ENCODE results near the gene ALDH3B2. TPM values are rescaled to one million over a fixed set of nuclear protein-coding genes. Genes with fewer than 3 reads are reported as not detected.

The ALDH3B2 gene
- total and polyA plus RNA-seq, 2 of the 8 experiments (the other 6 are each of a cell fraction or from before 2014, with no cell fraction given), result not detected

DNA sequence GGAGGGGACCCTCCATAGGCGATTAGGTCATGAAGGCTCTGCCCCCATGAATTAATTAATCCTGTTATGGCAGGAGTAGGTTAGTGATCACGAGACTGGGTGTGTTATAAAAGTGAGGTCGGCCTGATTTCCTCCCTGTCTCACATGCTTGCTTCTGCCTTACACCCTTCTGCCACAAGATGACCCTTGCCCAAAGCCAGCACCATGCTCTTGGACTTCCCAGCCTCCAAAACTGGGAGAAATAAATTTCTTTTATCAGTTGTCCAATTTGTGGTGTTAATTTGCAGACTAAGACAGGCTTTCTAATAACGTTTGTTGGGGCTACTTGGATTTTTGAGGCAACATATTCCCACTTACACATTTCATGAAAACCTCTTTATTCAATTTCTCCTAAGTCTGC, 23.4 kb upstream of the ALDH3B2 start:
- H3K27me3 ChIP-seq (replicated peaks in 1 of 4; ENCODE audit: control insufficient read depth in 3 of 4, extremely low read depth in 1 of 4, insufficient read depth in 3 of 4, low read length in 3 of 4), result no peaks in the 10 kb centered on the region; a peak in 2 of 7 replicates
- no peaks in the 10 kb centered on the region for H3K36me3 ChIP-seq (ENCODE audit: control insufficient read depth in 2 of 4, insufficient read depth in 4 of 4, low read length in 3 of 4)
- H4K91ac ChIP-seq (replicated peaks; ENCODE audit: insufficient read length, low read length), result no peak overlapping the region
- H2AFZ ChIP-seq (ENCODE audit: low read length), result no peak overlapping the region
- CTCF ChIA-PET (ENCODE audit: partially characterized antibody), result interaction anchor here (0.6 to 5.7 kb wide), 9 partner anchors 11 to 83 kb away, joined by 3 to 38 read pairs (median 4); partner anchors contain the start of gene ACY3
- H3K4me1 ChIP-seq (replicated peaks in 1 of 4; ENCODE audit: control insufficient read depth in 3 of 4, insufficient read depth in 4 of 4, low read length in 3 of 4), result no peaks in the 10 kb centered on the region
- H4K5ac ChIP-seq (ENCODE audit: insufficient read length, low read depth, low read length), result no peak overlapping the region
- H3K79me1 ChIP-seq (ENCODE audit: low read depth, low read length), result no peaks in the 10 kb centered on the region
- FAIRE-seq (no peak), DNase-seq (ENCODE audit: low read depth in 1 of 2, low spot score in 2 of 2) (no peak)
- no peaks in the 10 kb centered on the region for H3K23me2 ChIP-seq (ENCODE audit: low read depth, low read length)
- no peak overlapping the region for H2BK20ac ChIP-seq (ENCODE audit: low read length)
- no peak overlapping the region for H3K9ac ChIP-seq (replicated peaks in 1 of 4; ENCODE audit: extremely low read depth in 1 of 4, low read depth in 3 of 4, low read length in 3 of 4)
- H3K14ac ChIP-seq (ENCODE audit: insufficient read length), result no peak overlapping the region
- H3K79me2 ChIP-seq (ENCODE audit: control insufficient read depth in 1 of 2, insufficient read depth in 2 of 2, low read length in 2 of 2), result no peaks in the 10 kb centered on the region
- H3K56ac ChIP-seq (replicated peaks; ENCODE audit: insufficient read length, low read depth, low read length), result no peak overlapping the region
- no peak overlapping the region for H2BK12ac ChIP-seq (ENCODE audit: low read depth, low read length)
- no peak overlapping the region for H2BK5ac ChIP-seq (ENCODE audit: low read depth, low read length)
- peaks cover 3 to 6% of the 10 kb centered on the region in 2 experiments; a peak in 3 of 4 replicates for H3K9me3 ChIP-seq (ENCODE audit: insufficient read depth in 2 of 2, low read depth in 1 of 2, low read length in 1 of 2)
- no peak overlapping the region for H3K4ac ChIP-seq (replicated peaks; ENCODE audit: insufficient read length, low read depth, low read length)
- H3K4me2 ChIP-seq (ENCODE audit: insufficient read depth in 1 of 2, low read depth in 2 of 2, low read length in 2 of 2), result no peak overlapping the region
- 84% methylated on average over 4 of the region's 4 CpGs; no CpG with 5 or more reads in 1 of the 2 experiments for WGBS, 2 experiments (ENCODE audit: extremely low coverage in 1 of 2, insufficient coverage in 1 of 2, insufficient read length in 1 of 2, insufficient replicate concordance in 2 of 2, low coverage in 1 of 2, low lambda C conversion rate in 2 of 2, missing lambda C conversion rate in 1 of 2)
- no peaks in the 10 kb centered on the region for H4K20me1 ChIP-seq (replicated peaks in 1 of 2; ENCODE audit: control insufficient read depth in 1 of 2, insufficient read depth in 2 of 2, low read length in 2 of 2)
- H4K8ac ChIP-seq (ENCODE audit: extremely low read depth, insufficient read depth, low read length), result no peak overlapping the region
- H2AK5ac ChIP-seq (ENCODE audit: low read depth, low read length), result no peak overlapping the region
- TF ChIP-seq RXRA (IDR thresholded peaks at IDR 0.05; ENCODE audit: insufficient read depth, low read depth, low read length) (no peak), EGR1 (IDR thresholded peaks at IDR 0.05; ENCODE audit: borderline replicate concordance, low read depth, low read length) (no peak), TAF1 (IDR thresholded peaks at IDR 0.05; ENCODE audit: low read depth, low read length) (no peak), NRF1 (IDR thresholded peaks at IDR 0.05; ENCODE audit: low read depth, low read length) (no peak), YY1 (IDR thresholded peaks at IDR 0.05; ENCODE audit: low read depth, low read length) (no peak), TAF7 (optimal IDR thresholded peaks at IDR 0.05; ENCODE audit: borderline replicate concordance, low read depth, low read length) (no peak), BCL11A (IDR thresholded peaks at IDR 0.05; ENCODE audit: low read depth in 2 of 2, low read length in 2 of 2) (no peak), SAP30 (IDR thresholded peaks at IDR 0.05; ENCODE audit: insufficient read depth, insufficient replicate concordance, low read length) (no peak), CHD1 (IDR thresholded peaks at IDR 0.05; ENCODE audit: low read depth, low read length) (no peak)
- TF ChIP-seq, protein P1, sequence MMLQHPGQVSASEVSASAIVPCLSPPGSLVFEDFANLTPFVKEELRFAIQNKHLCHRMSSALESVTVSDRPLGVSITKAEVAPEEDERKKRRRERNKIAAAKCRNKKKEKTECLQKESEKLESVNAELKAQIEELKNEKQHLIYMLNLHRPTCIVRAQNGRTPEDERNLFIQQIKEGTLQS (IDR thresholded peaks at IDR 0.05; ENCODE audit: insufficient read depth, low read depth, low read length), result no peak
- H3K18ac ChIP-seq (ENCODE audit: extremely low read depth, low read length), result no peak overlapping the region
- POLR2A ChIA-PET (ENCODE audit: partially characterized antibody), result no interaction called here
- no peak overlapping the region; the same call in 1 of the 2 replicates for H2BK15ac ChIP-seq (ENCODE audit: low read length)
- no peak overlapping the region for H2BK120ac ChIP-seq (replicated peaks; ENCODE audit: low read depth, low read length)
- no peak overlapping the region for H3K23ac ChIP-seq (ENCODE audit: insufficient read length)
- H3K4me3 ChIP-seq (ENCODE audit: extremely low read depth in 1 of 4, insufficient read depth in 2 of 4, low read depth in 3 of 4, low read length in 4 of 4), result no peak overlapping the region
- H3K27ac ChIP-seq (ENCODE audit: low read depth, low read length), result no peak overlapping the region

Data from H1 (cell line).